HG03558 (cell line): ENCODE measurements around the gene CXorf58.
"Not testable (repeated sequence)": the region's sequence is repeated elsewhere in the genome, so short reads cannot be mapped to it uniquely, and the experiment has no call there.

Experiments used
- ATAC-seq: cut with Tn5 transposase; IDR thresholded peaks from one replicate; pipeline ENCODE4 v1.9.1; 2021; ENCODE audit warnings: moderate number of reproducible peaks; ENCODE audit not compliant: unreplicated experiment; ENCODE audit errors: extremely low read depth

Gene CXorf58

GRCh38 chrX:23907498-23908218, at the start of gene CXorf58, which contains the start of gene APOO:
Gene CXorf58, plus strand, starts transcription at chrX:23908006. Its CDS starts 2,297 bp downstream, at chrX:23910303.
Gene APOO, minus strand, starts transcription at chrX:23907938. Its CDS starts 236 bp downstream, at chrX:23907702.
- peak; percentile 80 for ATAC-seq

GRCh38 chrX:23859238-23859637, 48.6 kb upstream of the CXorf58 start:
- ATAC-seq: not testable (repeated sequence)

- no peak for ATAC-seq
Observed at GRCh38 chrX:23861215-23861896, 46.5 kb upstream of the CXorf58 start.

- not testable (repeated sequence) for ATAC-seq
Observed at GRCh38 chrX:23861952-23862351, 45.9 kb upstream of the CXorf58 start.

- no peak for ATAC-seq
Observed at GRCh38 chrX:23864742-23865326, 43.0 kb upstream of the CXorf58 start.

- ATAC-seq: no peak
Observed at GRCh38 chrX:23870041-23870440, 37.8 kb upstream of the CXorf58 start.

GRCh38 chrX:23871905-23872546, 35.8 kb upstream of the CXorf58 start:
- no peak for ATAC-seq

GRCh38 chrX:23879380-23880090, 28.3 kb upstream of the CXorf58 start:
- no peak for ATAC-seq

- no peak for ATAC-seq
Observed at GRCh38 chrX:23883737-23884354, 24.0 kb upstream of the CXorf58 start.

- no peak for ATAC-seq
Observed at GRCh38 chrX:23884427-23885024, 23.3 kb upstream of the CXorf58 start.

- no peak for ATAC-seq
Observed at GRCh38 chrX:23885803-23886202, 22.0 kb upstream of the CXorf58 start.

- ATAC-seq: no peak
Observed at GRCh38 chrX:23887451-23887850, 20.4 kb upstream of the CXorf58 start.

GRCh38 chrX:23887918-23888317, 19.9 kb upstream of the CXorf58 start:
- ATAC-seq: no peak

- ATAC-seq: no peak
Observed at GRCh38 chrX:23888887-23889501, 18.8 kb upstream of the CXorf58 start.

- ATAC-seq: no peak
Observed at GRCh38 chrX:23890933-23891332, 16.9 kb upstream of the CXorf58 start.

- ATAC-seq: not testable (repeated sequence)
Observed at GRCh38 chrX:23894993-23895392, 12.8 kb upstream of the CXorf58 start.

- not testable (repeated sequence) for ATAC-seq
Observed at GRCh38 chrX:23896539-23896938, 11.3 kb upstream of the CXorf58 start.

- ATAC-seq: no peak
Observed at GRCh38 chrX:23896981-23897380, 10.8 kb upstream of the CXorf58 start.

- ATAC-seq: no peak
Observed at GRCh38 chrX:23898412-23898959, 9.3 kb upstream of the CXorf58 start.
